ENCODE data around the gene CNN2. TPM values are rescaled to one million over a fixed set of nuclear protein-coding genes. Genes with fewer than 3 reads are reported as not detected.

Gene CNN2
- total RNA-seq, 2 donors from 2014 or later, result 187 to 254 TPM

- DNase-seq (ENCODE audit: low spot score in 2 of 2) (no peak), ATAC-seq (no peak)
- Mint-ChIP-seq H3K36me3 (peaks cover 7% of the 10 kb centered on the region in 2 donors), H3K27ac (no peak overlapping the region), H3K9me3 (no peaks in the 10 kb centered on the region)
These were observed 37.7 kb downstream of the CNN2 start for GRCh38 chr19:1063909-1064660.

DNA sequence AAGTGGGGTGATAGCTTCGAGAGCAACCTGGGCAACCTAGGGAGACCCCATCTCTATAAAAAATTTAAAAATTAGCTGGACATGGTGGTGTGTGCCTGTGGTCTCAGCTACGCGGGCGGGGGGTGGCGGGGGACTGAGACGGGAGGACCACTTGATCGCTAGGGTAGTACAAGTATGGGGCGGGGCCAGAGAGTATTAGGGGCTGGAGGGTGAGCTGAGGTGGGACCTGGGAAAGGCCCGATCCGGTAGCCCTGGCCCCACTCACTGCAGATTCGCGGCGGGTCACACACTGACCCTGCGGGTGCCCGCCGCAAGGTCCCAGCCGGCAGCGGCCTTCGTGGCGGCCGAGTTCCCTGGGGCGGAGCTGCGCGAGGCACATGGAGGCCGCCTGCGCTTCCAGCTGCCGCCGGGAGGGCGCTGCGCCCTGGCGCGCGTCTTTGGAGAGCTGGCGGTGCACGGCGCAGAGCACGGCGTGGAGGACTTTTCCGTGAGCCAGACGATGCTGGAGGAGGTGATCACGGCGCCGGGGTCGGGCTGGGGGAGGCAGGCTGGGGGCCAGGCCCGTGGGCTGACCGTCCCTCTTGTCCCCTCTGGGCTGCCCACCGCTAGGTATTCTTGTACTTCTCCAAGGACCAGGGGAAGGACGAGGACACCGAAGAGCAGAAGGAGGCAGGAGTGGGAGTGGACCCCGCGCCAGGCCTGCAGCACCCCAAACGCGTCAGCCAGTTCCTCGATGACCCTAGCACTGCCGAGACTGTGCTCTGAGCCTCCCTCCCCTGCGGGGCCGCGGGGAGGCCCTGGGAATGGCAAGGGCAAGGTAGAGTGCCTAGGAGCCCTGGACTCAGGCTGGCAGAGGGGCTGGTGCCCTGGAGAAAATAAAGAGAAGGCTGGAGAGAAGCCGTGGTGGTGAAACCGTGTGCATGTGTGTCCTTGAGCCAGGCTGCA is 38.5 kb downstream of the CNN2 start:
- peak in 1 of 2 donors; percentile 80 for DNase-seq (ENCODE audit: low spot score in 2 of 2)
- H3K27ac Mint-ChIP-seq, result no peak overlapping the region
- no peaks in the 10 kb centered on the region for H3K9me3 Mint-ChIP-seq
- ATAC-seq, result peak in 1 of 2 donors; percentile 42
- peaks cover 13% of the 10 kb centered on the region in 2 donors for H3K36me3 Mint-ChIP-seq

- Mint-ChIP-seq H3K36me3 (peaks cover 13% of the 10 kb centered on the region in 2 donors), H3K27ac (no peak overlapping the region), H3K9me3 (no peaks in the 10 kb centered on the region)
- DNase-seq (ENCODE audit: low spot score in 2 of 2) (no peak), ATAC-seq (no peak)
These were observed 39.2 kb downstream of the CNN2 start for GRCh38 chr19:1065606-1066109.

DNA sequence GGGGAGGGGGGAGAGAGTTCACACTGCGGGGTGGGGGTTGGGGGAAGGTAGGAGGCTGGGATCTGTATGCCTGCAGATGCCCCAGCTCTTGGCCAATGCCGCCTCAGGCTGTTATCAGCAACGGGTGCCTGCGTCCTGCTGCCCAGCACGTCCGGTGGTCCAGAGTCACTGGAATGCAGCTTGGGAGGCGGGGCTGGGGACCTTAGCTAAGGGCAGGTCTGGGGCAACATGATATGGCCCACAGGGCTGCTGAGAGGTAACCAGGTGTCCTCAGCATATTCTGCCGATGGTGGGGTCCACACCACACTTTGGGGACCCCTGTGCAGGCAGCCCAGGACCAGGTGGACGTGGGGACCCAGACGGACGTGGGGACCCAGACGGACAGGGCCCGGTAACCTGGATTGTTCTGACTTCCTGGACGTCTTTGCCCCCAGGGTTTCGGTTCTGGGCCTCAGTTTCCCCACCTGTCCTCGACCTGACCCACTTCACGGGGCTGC is 39.9 kb downstream of the CNN2 start:
- DNase-seq (ENCODE audit: low spot score in 2 of 2) (no peak), ATAC-seq (no peak)
- H3K27ac Mint-ChIP-seq, result no peak overlapping the region

GRCh38 chr19:1066748-1067340 is 40.4 kb downstream of the CNN2 start, which contains the start of gene ARHGAP45:
TSS of gene ARHGAP45 (plus strand) at chr19:1067167. CDS start at chr19:1067406, 239 bp downstream.
- DNase-seq (ENCODE audit: low spot score in 2 of 2) (peak; percentile 85 to 87), ATAC-seq (peak; percentile 47 to 71)
- Mint-ChIP-seq H3K27ac (peak within 1 kb of the TSS; percentile 65 to 95), H3K9me3 (no peaks in the 10 kb centered on the region), H3K36me3 (peaks cover 16 to 17% of the 10 kb centered on the region in 2 donors)

More for the DNA sequence above, 39.9 kb downstream of the CNN2 start:
- Mint-ChIP-seq H3K36me3 (peaks cover 13% of the 10 kb centered on the region in 2 donors), H3K9me3 (no peaks in the 10 kb centered on the region)

GRCh38 chr19:1067341-1067957 is 41.0 kb downstream of the CNN2 start:
- Mint-ChIP-seq H3K9me3 (no peaks in the 10 kb centered on the region), H3K36me3 (peaks cover 22 to 23% of the 10 kb centered on the region in 2 donors), H3K27ac (peak overlapping the region; percentile 65 to 95)
- ATAC-seq, result peak; percentile 39 to 51
- DNase-seq (ENCODE audit: low spot score in 2 of 2), result no peak

- DNase-seq (ENCODE audit: low spot score in 2 of 2), result peak in 1 of 2 donors; percentile 77
- Mint-ChIP-seq H3K27ac (peak overlapping the region; percentile 95), H3K9me3 (no peaks in the 10 kb centered on the region), H3K36me3 (peaks cover 25% of the 10 kb centered on the region in 2 donors)
- ATAC-seq, result peak in 1 of 2 donors; percentile 17
These were observed 41.9 kb downstream of the CNN2 start for GRCh38 chr19:1068009-1069001.

- DNase-seq (ENCODE audit: low spot score in 2 of 2) (peak in 1 of 2 donors; percentile 83), ATAC-seq (peak in 1 of 2 donors; percentile 65)
- peak overlapping the region; percentile 95 for H3K27ac Mint-ChIP-seq
- peaks cover 25% of the 10 kb centered on the region in 2 donors for H3K36me3 Mint-ChIP-seq
- no peaks in the 10 kb centered on the region for H3K9me3 Mint-ChIP-seq
These were observed 42.8 kb downstream of the CNN2 start for GRCh38 chr19:1069009-1069779.

- Mint-ChIP-seq H3K9me3 (no peaks in the 10 kb centered on the region), H3K36me3 (peaks cover 27 to 29% of the 10 kb centered on the region in 2 donors), H3K27ac (no peak overlapping the region)
- DNase-seq (ENCODE audit: low spot score in 2 of 2) (no peak), ATAC-seq (no peak)
These were observed 44.1 kb downstream of the CNN2 start for GRCh38 chr19:1070576-1070930.

DNA sequence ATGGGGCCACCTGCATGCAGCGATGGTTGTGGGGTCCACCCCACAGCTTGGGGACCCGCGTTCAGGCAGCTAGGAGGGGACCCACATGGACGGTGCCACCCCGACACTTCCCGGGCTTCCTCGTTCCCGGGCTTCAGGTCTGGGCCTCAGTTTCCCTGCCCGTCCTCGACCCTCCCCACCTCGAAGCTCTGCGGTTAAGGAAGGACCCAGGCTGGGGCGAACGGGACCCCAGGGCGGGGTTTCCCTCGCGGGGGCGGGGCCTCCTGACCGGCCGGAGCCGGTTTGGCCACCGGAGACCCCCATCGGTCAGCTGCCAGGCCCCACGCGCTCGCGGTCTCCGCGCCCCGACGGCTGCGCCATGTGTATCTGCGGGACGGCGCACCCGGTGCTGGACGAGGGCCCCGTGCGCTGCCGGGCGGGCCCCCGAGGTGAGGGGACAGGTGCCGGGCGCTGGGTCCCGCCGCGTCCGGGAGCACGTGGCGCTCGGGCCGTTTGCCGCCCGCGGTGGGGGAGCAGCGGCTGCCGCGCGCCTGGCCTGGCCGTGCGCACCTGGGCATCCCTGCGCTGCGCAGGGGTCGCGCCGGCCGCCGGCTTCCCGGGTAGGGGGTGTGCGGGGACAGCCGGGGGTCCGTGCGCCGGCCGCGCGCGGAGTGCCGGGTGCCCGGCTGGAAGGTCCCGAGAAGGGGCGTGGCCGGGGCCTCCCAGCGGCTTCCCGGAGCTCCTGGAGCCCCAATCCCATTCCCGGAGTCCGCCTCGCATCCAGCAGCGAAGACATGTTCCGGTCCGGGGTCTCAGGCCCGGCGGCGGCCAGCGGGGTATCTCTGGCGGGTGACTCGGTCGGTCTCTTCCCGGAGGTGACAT is 44.8 kb downstream of the CNN2 start:
- no peak for DNase-seq (ENCODE audit: low spot score in 2 of 2)
- Mint-ChIP-seq H3K9me3 (no peaks in the 10 kb centered on the region), H3K36me3 (peaks cover 33 to 35% of the 10 kb centered on the region in 2 donors), H3K27ac (peak overlapping the region; percentile 44 to 75)
- no peak for ATAC-seq

- no peak for DNase-seq (ENCODE audit: low spot score in 2 of 2)
- Mint-ChIP-seq H3K9me3 (no peaks in the 10 kb centered on the region), H3K27ac (peak overlapping the region; percentile 51 to 75), H3K36me3 (peaks cover 39 to 44% of the 10 kb centered on the region in 2 donors)
- ATAC-seq, result no peak
These were observed 46.1 kb downstream of the CNN2 start for GRCh38 chr19:1072371-1073015.

- H3K9me3 Mint-ChIP-seq, result no peaks in the 10 kb centered on the region
- H3K36me3 Mint-ChIP-seq, result peaks cover 39 to 52% of the 10 kb centered on the region in 2 donors
- no peak for DNase-seq (ENCODE audit: low spot score in 2 of 2)
- no peak overlapping the region for H3K27ac Mint-ChIP-seq
- no peak for ATAC-seq
These were observed 46.9 kb downstream of the CNN2 start for GRCh38 chr19:1073063-1073955.
